Measurements from ENCODE around the gene ZW10.
"Not testable (repeated sequence)": the region's sequence is repeated elsewhere in the genome, so short reads cannot be mapped to it uniquely, and the experiment has no call there.

The ZW10 gene

DNA sequence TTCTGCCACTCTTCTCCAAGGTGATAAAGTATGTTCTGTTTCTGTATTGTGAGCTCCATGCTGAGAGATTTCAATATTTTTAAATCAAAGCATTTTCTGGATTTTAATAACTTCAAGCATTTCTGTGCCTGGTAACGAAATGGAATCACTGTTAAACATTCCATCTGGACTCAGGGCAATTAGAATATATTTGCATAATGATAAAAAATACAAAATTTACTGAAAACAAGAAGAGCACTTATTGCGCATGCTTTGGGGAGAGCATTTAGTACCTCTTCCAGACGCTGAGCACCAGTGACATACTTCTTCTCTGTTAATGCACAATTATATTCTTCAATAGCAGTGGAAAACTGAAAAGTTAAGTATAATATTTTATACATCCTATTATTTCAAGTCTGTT lies 13.3 kb downstream of the ZW10 start:
- DNase-seq = no peak

DNA sequence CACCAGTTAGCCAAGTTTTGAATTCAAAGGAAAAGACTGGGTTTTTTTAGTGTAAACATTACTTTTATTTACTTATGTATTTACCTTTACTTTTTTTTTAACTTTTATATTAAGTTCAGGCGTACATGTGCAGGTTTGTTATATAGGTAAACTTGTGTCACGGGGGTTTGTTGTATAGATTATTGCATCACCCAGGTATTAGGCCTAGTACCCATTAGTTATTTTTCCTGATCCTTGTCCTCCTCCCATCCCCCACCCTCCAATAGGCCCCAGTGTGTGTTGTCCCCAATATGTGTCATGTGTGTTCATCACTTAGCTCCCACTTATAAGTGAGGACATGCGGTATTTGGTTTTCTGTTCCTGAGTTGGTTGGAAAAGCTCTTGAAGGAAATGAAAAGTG lies 20.6 kb downstream of the ZW10 start:
- DNase-seq = no peak

DNA sequence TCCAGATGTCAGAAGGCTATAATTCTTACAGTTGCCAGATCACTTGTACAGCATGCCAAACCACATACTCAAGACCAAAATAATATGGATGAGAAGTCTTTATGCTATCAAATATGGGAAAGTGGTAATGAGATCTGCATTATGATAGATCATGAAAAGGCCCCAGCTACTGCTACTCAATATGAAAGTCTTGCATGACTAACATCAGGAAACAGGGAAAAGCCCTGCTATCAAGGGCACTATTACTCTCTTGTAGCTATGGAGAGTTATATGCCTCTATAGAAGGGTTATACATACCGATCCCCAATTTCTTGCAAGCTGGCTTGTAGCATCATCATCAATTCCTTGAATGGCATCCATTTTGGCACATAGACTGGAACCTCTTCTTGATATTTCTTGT lies 37.2 kb downstream of the ZW10 start:
- DNase-seq = no peak

DNA sequence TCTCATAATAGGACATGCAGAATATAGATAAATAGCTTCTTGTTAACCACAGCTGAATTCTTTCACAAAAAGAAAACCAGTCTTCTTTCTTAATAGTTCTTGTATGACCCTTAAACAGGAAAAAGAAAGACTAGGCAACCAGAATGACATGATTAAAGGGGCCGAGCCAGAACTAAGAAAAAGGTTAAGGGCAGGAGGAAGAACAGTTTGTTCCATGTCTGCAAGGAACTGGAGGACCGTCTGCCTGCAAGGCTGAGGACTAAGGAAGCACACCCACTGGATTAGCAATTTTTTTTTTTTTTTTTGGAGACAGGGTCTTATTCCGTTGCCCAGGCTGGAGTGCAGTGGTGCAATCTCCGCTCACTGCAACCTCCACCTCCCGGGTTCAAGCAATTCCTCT lies 41.4 kb downstream of the ZW10 start:
- DNase-seq = no peak

DNA sequence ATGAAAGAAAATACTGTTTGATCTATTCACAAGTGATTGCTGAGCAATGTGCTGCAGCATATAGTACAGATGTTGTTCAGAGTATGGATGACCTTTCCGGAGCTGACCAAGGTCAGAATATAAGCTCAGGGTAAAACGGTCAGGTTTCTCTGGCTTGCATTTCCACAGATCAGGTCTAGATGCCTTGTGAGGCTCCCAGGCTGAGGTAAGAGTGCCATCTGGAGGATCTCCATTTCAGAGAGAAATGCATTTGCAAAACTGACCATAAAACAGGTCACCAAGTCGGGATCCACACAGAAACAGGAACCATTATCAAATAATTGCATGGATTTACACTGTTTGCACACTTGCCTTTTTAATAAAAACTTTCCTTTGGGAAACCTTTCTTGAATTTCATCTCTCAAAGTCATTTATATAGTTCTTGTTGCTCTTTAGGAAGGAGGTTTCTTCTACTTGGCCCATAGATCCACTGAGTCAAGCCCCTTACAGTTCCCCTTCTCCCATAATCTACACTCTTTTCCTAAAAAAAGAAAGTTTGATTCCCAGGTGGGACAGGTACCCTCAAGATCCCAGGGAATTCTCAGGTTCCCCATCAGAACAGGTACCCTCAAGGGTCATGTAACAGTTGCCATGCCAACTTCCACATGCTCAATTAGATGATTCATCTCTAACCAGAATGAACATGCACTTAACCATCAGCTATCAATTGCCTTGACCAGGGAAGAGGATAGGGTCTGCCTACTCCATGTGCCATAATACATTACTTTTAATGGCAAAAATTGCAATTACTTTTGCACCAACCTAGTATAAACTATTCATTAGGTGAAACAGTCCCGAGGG lies 42.4 kb downstream of the ZW10 start:
- DNase-seq = no peak

DNA sequence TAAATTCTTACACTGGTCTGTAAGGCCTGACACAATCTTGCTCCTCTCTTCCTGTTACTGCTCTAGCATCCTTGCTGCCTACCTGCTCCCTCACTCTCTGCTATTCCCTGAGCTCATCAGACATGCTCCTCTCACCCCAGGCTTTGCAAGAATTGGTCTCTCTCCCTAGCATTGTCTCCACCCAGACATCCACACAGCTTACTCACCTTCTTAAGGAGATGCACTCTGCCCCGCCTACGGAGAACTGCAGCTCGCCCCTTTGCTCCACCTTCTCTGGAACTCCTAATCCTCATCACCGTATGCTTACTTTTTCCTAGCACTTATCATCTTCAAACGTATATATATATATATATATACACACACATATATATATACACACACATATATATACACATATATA lies 44.0 kb downstream of the ZW10 start:
- DNase-seq = no peak

DNA sequence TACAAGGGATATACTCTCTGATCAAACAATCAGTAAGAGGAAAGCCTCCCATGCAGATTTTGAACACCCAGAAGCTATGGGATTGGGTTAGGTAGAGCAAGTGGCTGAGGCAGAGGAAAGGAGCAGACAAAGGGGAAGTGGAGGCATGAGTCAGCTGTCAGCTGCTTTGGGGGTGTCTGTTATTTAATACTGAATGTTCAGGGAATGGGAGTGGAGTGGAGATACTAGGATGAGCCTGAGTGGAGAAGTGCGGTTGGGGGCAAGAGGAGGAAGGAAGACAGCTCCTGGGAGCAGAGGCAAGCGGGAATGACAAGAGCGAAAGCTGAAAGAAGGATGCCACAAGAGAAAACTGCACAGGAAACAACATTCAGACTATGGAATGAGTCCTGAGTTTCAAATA lies 44.7 kb downstream of the ZW10 start:
- DNase-seq = no peak

DNA sequence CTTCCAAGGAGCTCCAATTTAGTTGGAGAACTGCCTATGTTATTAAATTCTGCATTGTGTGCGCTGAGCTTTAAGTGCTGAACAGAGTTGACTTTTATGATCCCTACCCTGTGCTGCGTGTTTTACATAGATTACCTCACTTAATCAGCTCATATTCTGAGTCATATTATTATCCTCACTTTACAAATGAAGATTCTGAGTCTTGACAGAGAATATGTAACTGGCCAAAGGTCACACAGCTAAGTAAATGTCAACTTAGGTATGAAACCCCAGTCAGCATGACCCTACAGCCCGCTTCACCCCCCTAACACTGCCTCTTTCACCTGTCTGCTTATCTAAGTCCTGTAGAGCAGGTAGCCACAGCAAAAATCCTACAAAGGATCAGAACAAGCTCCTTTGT lies 47.6 kb downstream of the ZW10 start:
- DNase-seq = no peak

DNA sequence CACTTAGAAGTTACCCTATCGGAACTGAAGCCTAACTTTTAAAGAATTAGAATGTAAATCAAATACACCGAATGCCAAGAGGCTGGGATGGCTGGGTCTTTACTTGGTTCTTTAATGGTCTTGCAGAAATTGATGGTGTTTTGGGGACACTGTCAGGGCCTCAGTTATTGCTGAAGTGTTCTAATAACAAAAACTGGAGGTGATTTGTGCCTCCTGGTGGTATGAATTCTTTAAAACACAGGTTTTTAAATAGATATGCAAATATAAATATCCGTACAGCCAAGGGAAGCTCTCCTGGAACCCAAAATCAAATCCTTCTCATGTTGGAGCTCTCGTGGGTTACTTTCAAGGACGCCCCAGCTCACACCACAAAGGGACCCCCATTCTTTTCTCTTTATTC lies 48.1 kb downstream of the ZW10 start:
- DNase-seq = no peak

DNA sequence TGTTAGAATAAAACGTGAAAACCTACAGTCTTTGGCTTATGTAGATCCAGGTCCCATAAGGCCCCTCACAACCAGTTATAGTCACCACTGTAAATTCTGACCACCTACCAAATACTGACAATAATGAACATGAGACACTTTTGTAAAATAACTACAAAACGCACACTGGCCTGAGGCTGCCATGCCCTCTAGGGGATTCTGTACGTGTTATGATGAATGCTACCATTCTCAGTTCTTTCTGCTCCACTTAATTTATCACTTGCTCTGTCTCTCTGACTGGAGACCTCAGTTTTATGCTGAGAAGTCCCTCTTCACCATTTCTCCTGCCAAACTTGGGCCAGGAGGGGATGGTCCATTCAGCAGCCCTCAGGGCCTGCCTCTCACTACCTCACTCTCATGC lies 48.7 kb downstream of the ZW10 start:
- DNase-seq = no peak

DNA sequence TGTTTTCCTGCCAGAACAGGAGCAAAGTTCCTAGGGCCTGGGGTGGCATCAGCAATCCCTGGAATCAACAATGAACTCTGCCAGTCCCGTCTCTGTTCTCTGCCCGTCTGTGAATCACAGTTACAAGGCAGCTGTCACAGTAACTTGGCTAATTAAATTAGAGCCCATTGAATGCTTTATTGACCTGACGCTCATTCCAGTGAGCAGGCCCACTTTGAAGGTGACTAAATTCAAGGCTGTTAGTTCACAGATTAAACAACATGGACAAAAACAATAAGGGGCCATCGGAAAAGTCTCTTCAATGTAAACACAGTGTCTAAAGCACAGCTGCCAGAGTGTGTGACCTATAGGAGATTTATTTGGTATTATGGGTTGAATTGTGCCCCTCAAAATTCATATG lies 49.7 kb downstream of the ZW10 start:
- DNase-seq = no peak

DNA sequence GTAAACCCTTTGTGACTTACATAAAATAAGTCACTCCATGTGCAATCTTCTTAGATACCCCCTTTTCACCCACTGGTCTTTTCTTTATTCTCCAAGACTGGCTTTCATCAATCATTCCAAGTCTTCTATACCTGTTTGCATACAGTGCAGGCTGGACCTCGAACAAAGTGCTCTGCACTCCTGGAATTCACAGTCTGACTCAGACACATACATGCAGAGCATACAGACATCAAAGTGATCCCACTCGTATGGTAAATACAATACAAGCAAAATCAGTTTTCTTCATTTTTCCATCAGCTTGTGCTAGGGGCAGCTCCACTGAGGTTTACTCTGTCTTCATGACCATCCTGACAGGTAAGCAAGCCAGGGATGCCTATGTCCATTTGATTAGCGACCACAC lies 50.6 kb downstream of the ZW10 start:
- DNase-seq = no peak

DNA sequence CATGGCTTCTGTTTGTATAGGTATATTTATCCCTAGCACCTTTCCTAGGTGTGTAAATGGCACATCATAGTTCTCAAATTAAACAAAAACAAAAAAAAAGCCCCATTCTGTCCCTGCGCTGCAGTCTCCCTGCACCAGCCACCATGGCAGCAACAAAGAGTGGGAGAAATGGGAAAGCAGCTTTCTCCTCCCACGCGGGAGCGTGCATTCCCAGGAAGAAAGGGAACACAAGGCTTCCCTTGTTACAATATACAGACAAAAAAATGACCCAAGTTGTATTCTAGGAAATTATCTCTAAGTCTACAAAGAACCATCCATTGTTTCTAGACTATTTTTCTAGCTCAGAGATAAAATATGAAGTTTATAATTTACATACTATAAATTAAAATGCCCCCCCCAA lies 51.3 kb downstream of the ZW10 start:
- no peak for DNase-seq

DNA sequence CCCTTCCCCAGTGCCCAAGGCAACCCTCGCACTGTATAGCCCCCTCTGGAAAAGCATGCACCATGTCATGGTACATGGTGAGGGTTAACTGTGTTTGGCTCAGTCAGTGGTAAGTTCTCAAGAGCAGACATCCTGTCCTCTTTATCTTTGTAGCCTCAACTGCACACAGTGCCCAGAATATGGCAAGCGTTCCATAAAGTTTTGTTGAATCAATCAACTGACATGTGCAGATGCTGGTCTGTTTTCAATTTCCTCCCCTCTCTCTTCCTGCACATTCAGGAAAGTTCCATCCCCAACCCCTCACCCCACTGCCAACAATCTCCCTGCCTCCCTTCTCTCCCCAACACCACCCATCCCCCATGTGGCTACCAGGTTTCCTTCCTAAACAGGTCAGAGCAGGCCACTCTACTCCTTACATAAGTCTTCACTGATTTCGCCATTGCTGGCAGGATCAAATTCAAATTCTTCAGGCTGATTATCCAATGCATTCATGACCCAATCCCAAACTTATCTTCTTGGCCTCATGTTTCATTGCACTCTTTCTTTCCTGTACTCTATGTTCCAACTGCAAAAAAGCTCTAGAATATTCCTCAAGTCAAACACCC lies 51.9 kb downstream of the ZW10 start:
- no peak for DNase-seq

DNA sequence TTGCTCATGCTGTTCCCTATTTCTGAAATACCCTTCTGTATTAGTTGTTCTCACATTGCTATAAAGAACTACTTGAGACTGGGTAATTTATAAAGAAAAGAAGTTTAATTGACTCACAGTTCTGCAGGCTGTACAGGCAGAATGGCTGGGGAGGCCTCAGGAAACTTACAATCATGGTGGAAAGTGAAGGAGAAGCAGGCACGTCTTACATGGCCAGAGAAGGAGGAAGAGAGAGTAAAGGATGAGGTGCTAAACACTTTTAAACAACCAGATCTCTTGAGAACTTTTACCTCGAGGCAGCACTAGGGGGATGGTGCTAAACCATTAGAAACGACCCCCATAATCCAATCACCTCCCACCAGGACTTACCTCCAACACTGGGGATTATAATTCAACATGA lies 53.0 kb downstream of the ZW10 start:
- not testable (repeated sequence) for DNase-seq

DNA sequence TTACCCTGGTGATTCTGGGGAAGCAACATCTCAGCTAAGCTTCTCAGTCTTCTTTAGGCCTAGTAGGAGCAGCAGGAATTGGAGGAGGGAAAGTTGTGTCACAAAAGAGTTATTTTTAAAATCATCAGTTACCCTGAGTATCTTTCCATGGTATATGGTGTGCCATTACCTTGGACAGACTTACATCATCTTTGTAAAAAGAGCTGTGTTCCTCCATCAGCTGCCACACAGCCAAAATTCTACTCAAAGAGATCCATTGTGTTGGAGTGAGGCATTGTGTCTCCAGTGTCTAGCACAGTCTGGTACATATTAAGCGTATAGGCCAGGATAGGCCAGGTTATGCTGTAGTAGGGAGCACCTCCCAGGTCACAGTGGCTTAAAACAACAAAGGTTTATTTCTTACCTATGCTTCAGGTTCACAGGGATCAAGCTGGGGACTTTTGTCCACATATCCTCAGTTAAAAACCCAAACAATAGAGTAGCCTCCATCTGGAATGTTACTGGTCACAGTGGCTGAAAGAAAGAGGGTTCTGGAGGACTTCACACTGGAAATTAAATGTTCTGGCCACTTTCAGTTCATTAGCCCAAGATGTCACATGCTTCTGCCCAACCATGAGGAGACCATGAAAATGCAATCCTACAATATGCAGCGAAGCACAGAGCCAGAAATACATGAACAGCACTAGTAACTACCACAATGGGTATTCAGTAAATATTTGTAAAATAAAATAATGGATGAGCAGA lies 57.4 kb downstream of the ZW10 start:
- no peak for DNase-seq

DNA sequence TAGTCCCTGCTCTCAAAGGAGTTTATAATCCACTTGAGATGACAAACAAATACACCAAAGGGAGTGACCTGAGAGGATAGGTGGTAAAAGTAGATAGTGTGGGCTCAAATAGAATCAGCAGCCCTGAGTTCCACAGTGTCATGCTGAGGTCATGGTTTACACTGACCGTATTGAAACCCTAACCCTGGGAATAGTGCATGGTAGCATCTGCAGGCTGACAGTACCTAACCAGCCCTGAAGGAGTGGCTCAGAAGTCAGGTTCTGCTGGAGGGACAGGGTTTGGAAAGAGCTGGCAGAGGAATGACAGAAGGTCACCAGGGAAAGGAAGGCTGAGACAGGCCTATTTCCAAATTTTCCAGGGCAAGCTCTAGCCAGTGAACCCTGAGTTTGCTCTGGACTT lies 58.2 kb downstream of the ZW10 start:
- no peak for DNase-seq

DNA sequence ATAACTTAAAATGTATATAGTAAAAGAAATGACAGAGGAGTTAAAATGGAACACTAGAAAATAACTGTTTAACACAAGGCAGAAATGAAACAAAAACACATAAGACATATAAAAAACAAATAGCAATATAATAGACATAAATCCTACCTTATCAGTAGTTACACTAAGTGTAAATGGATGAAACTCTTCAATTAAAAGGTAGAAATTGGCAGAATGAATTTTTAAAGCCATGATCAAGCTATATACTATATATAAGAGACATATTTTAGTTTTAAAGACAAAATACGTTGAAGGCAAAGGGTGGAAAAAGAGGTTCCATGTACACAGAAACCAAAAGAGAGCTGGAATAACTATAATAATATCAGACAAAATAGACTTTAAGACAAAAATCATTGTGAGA lies 62.5 kb downstream of the ZW10 start:
- DNase-seq = no peak

DNA sequence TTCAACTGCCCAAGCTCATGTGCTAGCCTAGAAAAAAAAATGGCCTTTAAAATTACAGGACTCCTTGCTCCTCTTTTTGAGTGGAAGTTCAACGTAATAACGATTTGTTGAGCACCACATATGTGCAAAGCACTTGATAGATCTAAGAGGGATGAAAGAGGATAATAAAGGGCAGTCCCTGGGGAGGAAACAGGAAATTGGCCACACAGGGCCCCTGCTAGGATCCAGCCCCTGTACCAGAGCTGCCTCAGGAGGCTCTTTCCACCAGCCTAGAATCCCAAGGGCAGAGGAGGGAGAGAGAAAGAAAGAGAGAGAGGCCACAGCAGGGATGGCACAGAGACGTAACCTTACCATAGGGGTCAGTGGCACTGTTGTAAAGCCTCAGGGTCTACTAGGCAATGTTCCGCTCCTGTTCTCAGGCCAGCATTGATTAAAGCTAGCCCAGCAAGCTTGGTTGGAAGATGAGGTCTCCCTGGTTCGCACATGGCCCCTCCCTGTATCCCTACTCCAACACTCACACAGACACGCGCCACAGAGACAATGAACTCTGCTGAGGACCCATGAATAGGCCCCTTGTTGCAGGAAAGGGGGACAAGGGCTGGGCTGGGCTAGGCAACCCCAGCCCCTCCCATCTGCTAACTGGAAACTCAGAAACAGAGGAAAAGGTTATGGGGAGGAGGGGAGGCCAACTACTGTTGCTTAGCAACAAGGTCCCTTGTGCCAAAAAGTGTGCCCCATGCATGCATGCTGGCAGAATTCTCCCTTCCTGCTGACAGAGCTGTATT lies 67.4 kb downstream of the ZW10 start, which contains the start of gene TMPRSS5:
Gene TMPRSS5, minus strand, starts transcription at position 438 of the 785 bp plus-strand sequence. Its CDS starts 84 bp downstream, at position 354.
- no peak for DNase-seq

DNA sequence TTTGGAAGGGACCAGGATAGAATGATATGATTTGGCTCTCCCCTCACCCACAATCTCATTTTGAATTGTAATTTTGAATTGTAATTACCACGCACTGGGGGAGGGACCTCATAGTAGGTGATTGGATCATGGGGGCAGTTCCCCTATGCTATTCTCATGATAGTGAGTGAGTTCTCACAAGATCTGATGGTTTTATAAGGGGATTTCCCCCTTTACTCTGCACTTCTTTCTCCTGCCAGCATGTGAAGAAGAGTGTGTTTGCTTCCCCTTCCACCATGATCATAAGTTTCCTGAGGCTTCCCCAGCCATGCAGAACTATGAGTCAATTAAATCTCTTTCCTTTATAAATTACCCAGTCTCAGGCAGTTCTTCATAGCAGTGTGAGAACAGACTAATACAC lies 69.9 kb downstream of the ZW10 start:
- not testable (repeated sequence) for DNase-seq

DNA sequence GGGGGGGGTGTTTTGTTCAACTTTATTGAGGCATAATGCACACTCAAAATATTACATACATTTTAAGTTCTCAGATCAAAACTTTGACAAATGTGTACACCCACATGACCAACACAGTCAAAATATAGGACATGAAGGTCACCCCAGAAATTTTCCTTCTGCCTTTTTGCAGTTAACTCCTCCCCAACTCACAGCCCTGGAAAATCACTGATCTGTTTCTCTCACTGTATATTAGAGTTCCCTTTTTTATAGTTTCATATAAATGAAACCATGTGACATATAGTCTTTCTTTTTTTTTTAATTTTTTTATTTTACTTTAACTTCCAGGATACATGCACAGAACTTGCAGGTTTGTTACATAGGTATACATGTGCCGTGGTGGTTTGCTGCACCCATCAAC lies 72.0 kb downstream of the ZW10 start:
- DNase-seq = no peak

DNA sequence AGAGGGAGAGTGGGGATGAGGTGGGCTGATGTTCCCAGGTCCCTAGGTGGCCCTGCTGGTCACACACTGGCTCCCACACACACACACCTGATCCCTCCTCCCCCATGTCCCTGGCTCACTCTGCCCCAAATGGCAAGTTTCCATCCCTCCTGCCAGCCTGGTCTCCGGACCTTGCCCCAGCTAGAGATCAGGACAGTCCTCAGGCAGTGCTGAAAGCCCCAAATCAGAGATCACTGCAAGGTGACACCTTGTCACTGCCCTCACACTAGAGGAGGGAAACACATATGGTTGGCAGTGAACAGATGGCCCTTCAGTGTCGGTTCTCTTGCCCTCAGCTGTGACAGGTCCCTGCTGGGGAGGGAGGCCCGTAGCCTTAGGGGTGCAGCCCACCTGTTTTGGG lies 75.0 kb downstream of the ZW10 start:
- DNase-seq = no peak

DNA sequence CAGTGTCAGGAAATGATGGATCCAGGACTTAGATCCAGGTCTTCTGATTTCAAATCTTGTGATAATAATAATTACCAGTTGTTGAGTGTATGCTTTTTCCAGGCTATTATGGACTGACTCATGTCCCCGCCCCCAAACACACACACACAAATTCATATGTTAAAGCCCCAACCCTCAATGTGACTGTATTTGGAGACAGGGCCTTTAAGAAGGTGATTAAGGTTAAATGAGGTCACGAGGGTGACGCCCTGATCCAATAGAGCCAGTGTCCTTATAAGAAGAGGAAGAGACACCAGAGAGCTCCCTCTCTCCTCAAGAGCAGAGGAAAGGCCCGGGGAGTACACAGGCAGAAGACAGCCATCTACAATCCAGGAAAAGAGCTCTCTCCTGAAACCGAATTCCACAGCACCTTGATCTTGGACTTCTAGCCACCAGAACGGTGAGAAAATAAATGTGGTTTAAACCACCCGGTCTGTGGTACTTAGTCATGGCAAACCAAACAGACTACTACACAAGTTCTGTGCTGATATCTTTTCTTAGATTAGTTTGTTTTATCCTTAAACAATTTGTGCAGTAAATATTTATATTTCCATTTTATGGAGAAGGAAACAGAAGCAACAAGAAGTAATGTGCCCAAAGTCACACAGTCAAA lies 75.6 kb downstream of the ZW10 start:
- DNase-seq = no peak
